GM23338 (cell line): Measurements from ENCODE around the gene PERCC1. TPM values are rescaled to one million over a fixed set of nuclear protein-coding genes. Genes with fewer than 3 reads are reported as not detected.

Experiments
- ATAC-seq: fragments of 200-7000 bp; cut with Tn5 transposase; 3 replicates; pipeline ENCODE4 v1.9.1; 2020
- DNase-seq: peaks from one replicate; pipeline ENCODE4 v3.0.0-alpha.2; 2015; ENCODE audit warnings: low spot score
- H2AFZ ChIP-seq: fragments of 200-600 bp; sonication (generic); 2 replicates; pipeline ENCODE4 v1.8.0; 2016; ENCODE audit warnings: antibody characterized with exemption, mild to moderate bottlenecking, moderate library complexity
- H3F3A ChIP-seq: fragments of 200-600 bp; sonication (generic); replicated peaks from 2 replicates; pipeline ENCODE4 v1.8.0; 2017; ENCODE audit warnings: antibody characterized with exemption, mixed run types, low read depth
- H3K27ac ChIP-seq: fragments of 200-600 bp; sonication (generic); 2 replicates; pipeline ENCODE4 v1.6.1; 2016; ENCODE audit warnings: low read depth
- H3K27me3 ChIP-seq: fragments of 200-600 bp; sonication (generic); 2 replicates; pipeline ENCODE4 v1.8.0; 2016; ENCODE audit warnings: mild to moderate bottlenecking, mixed run types, moderate library complexity; ENCODE audit not compliant: insufficient read depth
- H3K36me3 ChIP-seq: fragments of 200-600 bp; sonication (generic); 2 replicates; pipeline ENCODE4 v1.8.0; 2016; ENCODE audit warnings: mild to moderate bottlenecking; ENCODE audit not compliant: insufficient read depth
- H3K4me1 ChIP-seq: fragments of 200-600 bp; sonication (generic); 2 replicates; pipeline ENCODE4 v1.8.0; 2016; ENCODE audit warnings: mild to moderate bottlenecking, moderate library complexity; ENCODE audit not compliant: insufficient read depth
- H3K4me2 ChIP-seq: fragments of 200-600 bp; sonication (generic); 2 replicates; pipeline ENCODE4 v1.7.1; 2017; ENCODE audit warnings: mixed run types
- H3K4me3 ChIP-seq: fragments of 200-600 bp; sonication (generic); 2 replicates; pipeline ENCODE4 v1.6.1; 2016; ENCODE audit warnings: mixed run types
- H3K79me2 ChIP-seq: fragments of 200-600 bp; sonication (generic); replicated peaks from 2 replicates; pipeline ENCODE4 v1.8.0; 2017; ENCODE audit warnings: mild to moderate bottlenecking; ENCODE audit not compliant: insufficient read depth
- H3K9me2 ChIP-seq: fragments of 200-600 bp; sonication (generic); 2 replicates; pipeline ENCODE4 v1.8.0; 2017; ENCODE audit not compliant: insufficient read depth
- H4K20me1 ChIP-seq: fragments of 200-600 bp; sonication (generic); replicated peaks from 2 replicates; pipeline ENCODE4 v1.8.0; 2017; ENCODE audit warnings: mild to moderate bottlenecking; ENCODE audit not compliant: insufficient read depth
- H3K27ac Mint-ChIP-seq: 2 replicates; pipeline ENCODE4 v1.8.0; 2020; ENCODE audit warnings: inconsistent platforms, mild to moderate bottlenecking, moderate library complexity, mixed read lengths
- H3K27me3 Mint-ChIP-seq: 3 replicates; pipeline ENCODE4 v1.8.0; 2022; ENCODE audit warnings: low read depth, mild to moderate bottlenecking, moderate library complexity, mixed read lengths, inconsistent platforms; ENCODE audit not compliant: insufficient read depth, poor library complexity
- H3K36me3 Mint-ChIP-seq: 3 replicates; pipeline ENCODE4 v1.8.0; 2021; ENCODE audit warnings: low read depth, mild to moderate bottlenecking, inconsistent platforms, moderate library complexity, mixed read lengths
- H3K4me1 Mint-ChIP-seq: 3 replicates; pipeline ENCODE4 v1.8.0; 2020; ENCODE audit warnings: mild to moderate bottlenecking, inconsistent platforms, mixed read lengths
- H3K4me3 Mint-ChIP-seq: 3 replicates; pipeline ENCODE4 v1.8.0; 2021; ENCODE audit warnings: moderate library complexity, mild to moderate bottlenecking, inconsistent platforms, mixed read lengths
- H3K9me3 Mint-ChIP-seq: 3 replicates; pipeline ENCODE4 v1.8.0; 2020; ENCODE audit warnings: moderate library complexity, mild to moderate bottlenecking, inconsistent platforms, mixed read lengths
- CREB1 ChIP-seq: fragments of 250-450 bp; sonication (Bioruptor Pico); IDR thresholded peaks from 2 replicates; pipeline ENCODE4 v1.5.0; 2020; ENCODE audit warnings: low read depth, mild to moderate bottlenecking, moderate library complexity
- CTCF ChIP-seq, 2 experiments: fragments of 200-600 bp in 1 of 2; sonication (generic) in 1 of 2; conservative IDR thresholded peaks; 2 replicates each; pipeline versions ENCODE4 v1.5.1 to v1.6.1; 2016 to 2017; ENCODE audit warnings: antibody characterized with exemption in 2 of 2, low read depth in 2 of 2, mild to moderate bottlenecking in 2 of 2, moderate library complexity in 1 of 2
- ETS1 ChIP-seq: IDR thresholded peaks from 2 replicates; pipeline ENCODE4 v1.6.1; 2016; ENCODE audit warnings: antibody characterized with exemption
- EZH2phosphoT487 ChIP-seq: fragments of 200-600 bp; sonication (generic); IDR thresholded peaks from one replicate; pipeline ENCODE4 v1.8.1; 2018; ENCODE audit warnings: antibody characterized with exemption; ENCODE audit not compliant: unreplicated experiment
- JUNB ChIP-seq: IDR thresholded peaks from one replicate; pipeline ENCODE4 v1.6.1; 2016; ENCODE audit warnings: antibody characterized with exemption; ENCODE audit not compliant: unreplicated experiment
- STAT1 ChIP-seq: IDR thresholded peaks from one replicate; pipeline ENCODE4 v1.6.1; 2016; ENCODE audit warnings: antibody characterized with exemption; ENCODE audit not compliant: unreplicated experiment
- ZNF331 ChIP-seq: fragments of 250-450 bp; sonication (Bioruptor Pico); IDR thresholded peaks from 2 replicates; pipeline ENCODE4 v1.5.0; 2020; ENCODE audit warnings: low read depth, mild to moderate bottlenecking, moderate library complexity
- ZNF462 ChIP-seq: fragments of 250-450 bp; sonication (Bioruptor Pico); IDR thresholded peaks from 2 replicates; pipeline ENCODE4 v1.5.0; 2020; ENCODE audit warnings: mild to moderate bottlenecking, moderate library complexity
- polyA plus RNA-seq: library from polyadenylated mRNA; unstranded; fragments of >200 nt; fragmentation: Nextera tagmentation; extraction: Ambion mirVana; gene quantifications from 2 replicates; pipeline ENCODE4 v1.2.1, GENCODE V29; 2016
- total RNA-seq: library from RNA; depleted of rRNA; stranded (reverse); fragments of >200 nt; shearing (Covaris generic); gene quantifications from 2 replicates; pipeline ENCODE4 v1.2.3, GENCODE V29; 2014

PERCC1 gene
- total and polyA plus RNA-seq, 2 experiments from 2014 or later, result not detected

GRCh38 chr16:1466054-1466453 is 35.2 kb downstream of the PERCC1 start (continued):
- TF ChIP-seq ZNF462 (CRISPR knock-in tag), result no peak
- no peak for TF ChIP-seq JUNB
- TF ChIP-seq EZH2phosphoT487, result no peak
- TF ChIP-seq CTCF (conservative IDR thresholded peaks at IDR 0.05; ENCODE audit: low read depth in 2 of 2), result no peak

- Histone ChIP-seq H3K27me3 (no peaks in the 10 kb centered on the region), H3K36me3 (no peaks in the 10 kb centered on the region), H3K4me1 (no peaks in the 10 kb centered on the region), H3K9me2 (no peaks in the 10 kb centered on the region), H3K27ac (no peak overlapping the region), H3K4me2 (no peak overlapping the region), H3K4me3 (no peak overlapping the region), H4K20me1 (peaks cover 27% of the 10 kb centered on the region), H3F3A (no peaks in the 10 kb centered on the region), H2AFZ (no peak overlapping the region), H3K79me2 (peaks cover 52% of the 10 kb centered on the region)
- no peaks in the 10 kb centered on the region for H3K9me3 Mint-ChIP-seq
- ATAC-seq (no peak), DNase-seq (no peak)
- no peaks in the 10 kb centered on the region; the same call in 1 of the 3 replicates for H3K36me3 Mint-ChIP-seq
- no peak for TF ChIP-seq JUNB
- no peak for TF ChIP-seq EZH2phosphoT487
- TF ChIP-seq ZNF331, result no peak
- no peak for TF ChIP-seq CREB1
- no peak for TF ChIP-seq STAT1
- TF ChIP-seq ETS1, result no peak
- H3K4me1 Mint-ChIP-seq, result peaks cover 3% of the 10 kb centered on the region; the same call in 1 of the 3 replicates
- H3K27ac Mint-ChIP-seq, result no peak overlapping the region
- no peaks in the 10 kb centered on the region for H3K27me3 Mint-ChIP-seq
- H3K4me3 Mint-ChIP-seq, result no peak overlapping the region
Observed at GRCh38 chr16:1466968-1467521, 36.2 kb downstream of the PERCC1 start.
